Measurements from ENCODE around the gene SV2C.

The SV2C gene

DNA sequence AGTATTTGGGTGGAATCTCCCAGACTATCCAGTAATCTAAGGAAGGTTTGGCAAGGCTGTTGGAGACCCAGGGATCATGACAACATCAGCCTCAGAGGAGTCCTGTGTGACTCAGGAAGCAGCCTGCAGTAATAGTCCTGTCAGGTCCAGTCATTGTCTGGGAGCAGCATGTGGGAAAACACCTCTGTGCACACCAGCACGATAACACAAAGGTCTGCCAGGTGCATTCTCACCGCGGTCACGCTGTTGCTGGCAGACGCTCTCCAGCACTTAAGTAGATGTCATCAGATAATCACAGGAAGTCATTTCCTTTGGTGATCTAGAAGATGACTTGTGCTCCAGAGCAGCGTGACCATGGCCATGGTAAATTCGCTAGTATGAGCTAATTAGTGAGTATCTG, 220.7 kb downstream of the SV2C start:
- TF ChIP-seq LEF1 (IDR thresholded peaks at IDR 0.05; ENCODE audit: borderline replicate concordance) (no peak), ARNT (IDR thresholded peaks at IDR 0.05) (no peak), L3MBTL2 (conservative IDR thresholded peaks at IDR 0.05) (no peak), SUZ12 (IDR thresholded peaks at IDR 0.05) (no peak), ELF4 (IDR thresholded peaks at IDR 0.05) (no peak), FOXA1 (IDR thresholded peaks at IDR 0.05) (no peak), CTBP1 (IDR thresholded peaks at IDR 0.05; ENCODE audit: borderline replicate concordance) (no peak), FOXK2 (IDR thresholded peaks at IDR 0.05) (no peak), HDGF (IDR thresholded peaks at IDR 0.05; ENCODE audit: borderline replicate concordance) (no peak), SP1 (IDR thresholded peaks at IDR 0.05) (no peak), TARDBP (IDR thresholded peaks at IDR 0.05) (no peak), BHLHE40 (IDR thresholded peaks at IDR 0.05; ENCODE audit: borderline replicate concordance) (no peak), FOXM1 (IDR thresholded peaks at IDR 0.05; ENCODE audit: borderline replicate concordance) (no peak), ZNF384 (IDR thresholded peaks at IDR 0.05) (no peak), NFRKB (IDR thresholded peaks at IDR 0.05) (no peak)
- TF ChIP-seq, protein P1, sequence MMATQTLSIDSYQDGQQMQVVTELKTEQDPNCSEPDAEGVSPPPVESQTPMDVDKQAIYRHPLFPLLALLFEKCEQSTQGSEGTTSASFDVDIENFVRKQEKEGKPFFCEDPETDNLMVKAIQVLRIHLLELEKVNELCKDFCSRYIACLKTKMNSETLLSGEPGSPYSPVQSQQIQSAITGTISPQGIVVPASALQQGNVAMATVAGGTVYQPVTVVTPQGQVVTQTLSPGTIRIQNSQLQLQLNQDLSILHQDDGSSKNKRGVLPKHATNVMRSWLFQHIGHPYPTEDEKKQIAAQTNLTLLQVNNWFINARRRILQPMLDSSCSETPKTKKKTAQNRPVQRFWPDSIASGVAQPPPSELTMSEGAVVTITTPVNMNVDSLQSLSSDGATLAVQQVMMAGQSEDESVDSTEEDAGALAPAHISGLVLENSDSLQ (IDR thresholded peaks at IDR 0.05), result no peak
- POLR2A ChIA-PET, result no interaction called here
- CTCF ChIA-PET, result interaction anchor here (0.6 kb wide), 1 partner anchor 267 kb away, joined by 3 read pairs; no protein-coding TSS in a partner anchor
- DNase-seq (ENCODE audit: extremely low spot score), result no peak

DNA sequence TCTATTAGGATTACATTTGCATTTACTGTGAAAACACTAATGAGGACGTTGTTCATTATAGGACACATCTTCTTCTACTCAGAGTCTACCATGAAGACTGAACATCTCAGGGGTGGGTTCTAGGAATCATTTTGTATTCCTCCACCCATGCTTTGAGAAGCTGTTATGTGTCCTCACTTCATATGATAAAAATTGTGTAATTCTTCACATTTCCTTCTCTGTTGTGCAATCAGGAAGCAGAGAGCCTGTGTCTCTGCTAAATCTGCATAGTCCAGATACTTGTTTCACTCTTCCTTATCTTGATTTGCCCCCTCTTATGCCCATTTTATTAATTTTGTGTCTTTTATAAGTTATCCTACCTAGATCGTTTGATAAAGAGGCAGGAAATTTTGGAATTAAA, 222.1 kb downstream of the SV2C start:
- no peak for DNase-seq (ENCODE audit: extremely low spot score)

DNA sequence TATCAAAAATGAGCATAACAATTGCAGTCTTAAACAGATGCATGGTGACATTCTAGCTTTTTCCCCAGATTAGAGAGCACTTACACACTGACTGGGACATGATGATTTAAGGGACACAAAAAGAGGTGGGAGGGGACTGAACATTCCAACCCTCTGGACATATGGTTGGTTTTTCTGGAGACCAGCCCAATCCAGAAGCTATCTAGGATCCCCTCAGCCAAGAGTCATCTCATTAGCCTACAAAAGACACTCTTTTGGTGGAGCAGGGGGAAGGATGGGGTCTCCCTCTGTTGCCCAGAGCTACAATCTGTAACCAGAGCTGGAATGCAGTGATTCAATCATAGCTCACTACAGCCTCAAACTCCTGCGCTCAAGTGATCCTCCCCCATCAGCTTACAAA, 222.6 kb downstream of the SV2C start:
- TF ChIP-seq TARDBP (IDR thresholded peaks at IDR 0.05) (no peak), ZNF384 (IDR thresholded peaks at IDR 0.05) (no peak), ARNT (IDR thresholded peaks at IDR 0.05) (no peak), ELF4 (IDR thresholded peaks at IDR 0.05) (no peak), BHLHE40 (IDR thresholded peaks at IDR 0.05; ENCODE audit: borderline replicate concordance) (no peak), FOXK2 (IDR thresholded peaks at IDR 0.05) (no peak), SP1 (IDR thresholded peaks at IDR 0.05) (no peak), SUZ12 (IDR thresholded peaks at IDR 0.05) (no peak)
- ChIA-PET POLR2A (no interaction called here), CTCF (no interaction called here)
- DNase-seq (ENCODE audit: extremely low spot score), result no peak

More for the DNA sequence above, 222.1 kb downstream of the SV2C start:
- TF ChIP-seq FOXK2 (IDR thresholded peaks at IDR 0.05) (no peak), SUZ12 (IDR thresholded peaks at IDR 0.05) (no peak), FOXA1 (IDR thresholded peaks at IDR 0.05) (no peak), HDGF (IDR thresholded peaks at IDR 0.05; ENCODE audit: borderline replicate concordance) (no peak), L3MBTL2 (conservative IDR thresholded peaks at IDR 0.05) (no peak), ELF4 (IDR thresholded peaks at IDR 0.05) (no peak), NFRKB (IDR thresholded peaks at IDR 0.05) (no peak), ZNF384 (IDR thresholded peaks at IDR 0.05) (no peak), TARDBP (IDR thresholded peaks at IDR 0.05) (no peak), FOXM1 (IDR thresholded peaks at IDR 0.05; ENCODE audit: borderline replicate concordance) (no peak), SP1 (IDR thresholded peaks at IDR 0.05) (no peak)
- TF ChIP-seq, protein P1 (IDR thresholded peaks at IDR 0.05), result no peak
- ChIA-PET CTCF (no interaction called here), POLR2A (no interaction called here)

DNA sequence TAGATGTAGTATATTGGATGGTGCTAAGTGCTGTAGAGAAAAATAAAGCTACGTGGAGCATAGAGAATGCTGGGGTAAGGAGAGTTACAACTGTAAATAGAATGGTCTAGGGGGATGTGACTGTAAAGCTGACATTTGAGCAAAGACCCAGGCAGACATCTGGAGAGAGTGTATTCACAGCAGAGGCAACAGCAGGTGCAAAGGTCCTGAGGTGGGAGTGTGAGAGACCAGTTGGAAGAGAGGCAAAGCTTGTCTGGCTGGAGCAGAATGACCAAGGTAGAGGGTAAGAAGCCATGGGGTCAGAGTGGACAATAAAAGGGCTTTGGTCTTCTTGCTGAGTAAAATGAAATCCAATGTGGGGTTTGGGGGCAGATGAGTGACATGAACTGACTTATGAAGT, 227.0 kb downstream of the SV2C start:
- ChIA-PET POLR2A (no interaction called here), CTCF (interaction anchor here (0.6 to 2.0 kb wide), 2 partner anchors 16 to 69 kb away, joined by 4 to 11 read pairs; no protein-coding TSS in a partner anchor)
- DNase-seq (ENCODE audit: extremely low spot score), result no peak
- TF ChIP-seq LEF1 (IDR thresholded peaks at IDR 0.05; ENCODE audit: borderline replicate concordance), result no peak
- no peak for TF ChIP-seq CTBP1 (IDR thresholded peaks at IDR 0.05; ENCODE audit: borderline replicate concordance)
- no peak for TF ChIP-seq SP1 (IDR thresholded peaks at IDR 0.05)
- TF ChIP-seq FOXM1 (IDR thresholded peaks at IDR 0.05; ENCODE audit: borderline replicate concordance), result no peak
- TF ChIP-seq, protein P1 (IDR thresholded peaks at IDR 0.05), result no peak
- TF ChIP-seq L3MBTL2 (conservative IDR thresholded peaks at IDR 0.05), result no peak
- no peak for TF ChIP-seq ZNF384 (IDR thresholded peaks at IDR 0.05)
- TF ChIP-seq NFRKB (IDR thresholded peaks at IDR 0.05), result no peak
- no peak for TF ChIP-seq HDGF (IDR thresholded peaks at IDR 0.05; ENCODE audit: borderline replicate concordance)
- no peak for TF ChIP-seq ELF4 (IDR thresholded peaks at IDR 0.05)
- TF ChIP-seq SUZ12 (IDR thresholded peaks at IDR 0.05), result no peak
- no peak for TF ChIP-seq FOXA1 (IDR thresholded peaks at IDR 0.05)
- no peak for TF ChIP-seq BHLHE40 (IDR thresholded peaks at IDR 0.05; ENCODE audit: borderline replicate concordance)
- no peak for TF ChIP-seq TARDBP (IDR thresholded peaks at IDR 0.05)
- TF ChIP-seq ARNT (IDR thresholded peaks at IDR 0.05), result no peak
- no peak for TF ChIP-seq FOXK2 (IDR thresholded peaks at IDR 0.05)

DNA sequence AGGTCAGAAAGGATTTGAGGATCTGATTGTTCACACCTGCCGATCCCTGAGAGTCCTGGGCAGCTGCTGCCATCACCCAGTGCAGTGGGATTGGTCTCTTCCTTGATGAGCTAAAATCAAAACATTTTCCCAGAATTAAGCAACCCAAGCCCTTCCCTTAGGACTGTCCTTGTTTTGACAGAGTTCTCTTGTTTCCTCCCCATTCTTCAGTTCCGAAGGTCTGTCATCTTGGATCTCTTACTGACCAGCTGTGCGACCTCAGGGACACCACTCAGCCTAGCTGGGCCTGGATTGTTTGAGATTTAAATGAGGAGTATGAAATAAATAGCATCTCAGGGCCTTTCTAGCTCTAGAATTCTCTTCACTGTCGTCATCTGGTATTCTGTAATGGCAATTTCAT, 229.6 kb downstream of the SV2C start:
- CTCF ChIA-PET, result no interaction called here
- no peak for DNase-seq (ENCODE audit: extremely low spot score)
- POLR2A ChIA-PET, result no interaction called here
- TF ChIP-seq ELF4 (IDR thresholded peaks at IDR 0.05), result no peak
- TF ChIP-seq FOXK2 (IDR thresholded peaks at IDR 0.05), result no peak
- no peak for TF ChIP-seq CTBP1 (IDR thresholded peaks at IDR 0.05; ENCODE audit: borderline replicate concordance)
- no peak for TF ChIP-seq SUZ12 (IDR thresholded peaks at IDR 0.05)
- TF ChIP-seq BHLHE40 (IDR thresholded peaks at IDR 0.05; ENCODE audit: borderline replicate concordance), result no peak
- TF ChIP-seq SP1 (IDR thresholded peaks at IDR 0.05), result no peak
- TF ChIP-seq FOXM1 (IDR thresholded peaks at IDR 0.05; ENCODE audit: borderline replicate concordance), result no peak
- TF ChIP-seq NFRKB (IDR thresholded peaks at IDR 0.05), result no peak
- no peak for TF ChIP-seq L3MBTL2 (conservative IDR thresholded peaks at IDR 0.05)

DNA sequence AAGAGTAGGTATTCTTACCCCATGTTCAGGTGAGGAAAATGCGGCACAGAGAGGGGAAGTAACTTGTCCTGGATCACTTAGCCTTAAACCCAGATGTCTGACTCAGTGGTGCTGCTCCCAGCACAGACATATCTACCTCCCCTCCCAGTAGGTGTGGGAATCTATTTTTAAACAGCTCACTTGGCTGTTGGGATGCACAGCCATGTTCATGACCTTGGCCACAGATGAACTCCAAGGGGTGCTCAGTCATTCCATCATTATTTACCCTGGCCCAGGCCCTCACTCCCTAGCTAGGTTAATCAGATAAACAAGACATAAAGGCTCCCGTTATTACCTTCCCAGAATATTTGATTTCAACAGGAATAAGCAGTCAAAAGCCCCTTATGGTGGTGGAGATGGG, 231.5 kb downstream of the SV2C start:
- no peak for DNase-seq (ENCODE audit: extremely low spot score)
- TF ChIP-seq LEF1 (IDR thresholded peaks at IDR 0.05; ENCODE audit: borderline replicate concordance) (no peak), TARDBP (IDR thresholded peaks at IDR 0.05) (no peak), ELF4 (IDR thresholded peaks at IDR 0.05) (no peak), FOXM1 (IDR thresholded peaks at IDR 0.05; ENCODE audit: borderline replicate concordance) (no peak), BHLHE40 (IDR thresholded peaks at IDR 0.05; ENCODE audit: borderline replicate concordance) (no peak), HDGF (IDR thresholded peaks at IDR 0.05; ENCODE audit: borderline replicate concordance) (no peak), NFRKB (IDR thresholded peaks at IDR 0.05) (no peak), FOXK2 (IDR thresholded peaks at IDR 0.05) (no peak), L3MBTL2 (conservative IDR thresholded peaks at IDR 0.05) (no peak), FOXA1 (IDR thresholded peaks at IDR 0.05) (no peak), ZNF384 (IDR thresholded peaks at IDR 0.05) (no peak), CTBP1 (IDR thresholded peaks at IDR 0.05; ENCODE audit: borderline replicate concordance) (no peak), SUZ12 (IDR thresholded peaks at IDR 0.05) (no peak), ARNT (IDR thresholded peaks at IDR 0.05) (no peak)
- TF ChIP-seq, protein P1 (IDR thresholded peaks at IDR 0.05), result no peak
- ChIA-PET POLR2A (no interaction called here), CTCF (no interaction called here)

All from HEK293T (cell line).